SK-N-SH (cell line): ENCODE results near the gene FBXW9.

ENCODE experiments used
- CTCF ChIP-seq: fragments of 200-600 bp; sonication (generic); IDR thresholded peaks from 2 replicates; pipeline ENCODE4 v1.6.1; 2017; ENCODE audit warnings: antibody characterized with exemption, mild to moderate bottlenecking, moderate library complexity
- EP300 ChIP-seq, 2 experiments: IDR thresholded peaks; 2 replicates each; pipeline versions ENCODE4 v1.4.0 to v1.6.1; 2012; ENCODE audit warnings: borderline replicate concordance in 1 of 2, low read depth in 1 of 2, low read length in 1 of 2
- EZH2phosphoT487 ChIP-seq: fragments of 200-600 bp; sonication (generic); IDR thresholded peaks from 2 replicates; pipeline ENCODE4 v1.6.1; 2017; ENCODE audit warnings: low read depth, mixed run types, mild to moderate bottlenecking, antibody characterized with exemption, moderate library complexity, borderline replicate concordance
- JUND ChIP-seq: IDR thresholded peaks from 2 replicates; pipeline ENCODE4 v1.4.0; 2012
- MEF2A ChIP-seq: IDR thresholded peaks from 2 replicates; pipeline ENCODE4 v1.4.0; 2012; ENCODE audit warnings: low read depth, borderline replicate concordance
- NRF1 ChIP-seq: IDR thresholded peaks from 2 replicates; pipeline ENCODE4 v1.6.1; 2012; ENCODE audit warnings: low read depth, mild to moderate bottlenecking, low read length
- PBX3 ChIP-seq: IDR thresholded peaks from 2 replicates; pipeline ENCODE4; 2012
- POLR2AphosphoS5 ChIP-seq: IDR thresholded peaks from 2 replicates; pipeline ENCODE4 v1.6.1; 2012; ENCODE audit warnings: low read depth, low read length
- RAD21 ChIP-seq: IDR thresholded peaks from 2 replicates; pipeline ENCODE4 v1.6.1; 2012; ENCODE audit warnings: mild to moderate bottlenecking, low read length
- RFX5 ChIP-seq: IDR thresholded peaks from 2 replicates; pipeline ENCODE4 v1.6.1; 2012; ENCODE audit warnings: mild to moderate bottlenecking, improper control_type of control experiment, low read length
- SIN3A ChIP-seq: IDR thresholded peaks from 2 replicates; pipeline ENCODE4 v1.6.1; 2012; ENCODE audit warnings: low read depth, mild to moderate bottlenecking, low read length, moderate library complexity, borderline replicate concordance
- ZBTB33 ChIP-seq: IDR thresholded peaks from 2 replicates; pipeline ENCODE4 v1.4.0; 2012; ENCODE audit warnings: low read depth, borderline replicate concordance

- TF ChIP-seq POLR2AphosphoS5, result no peak
- no peak for TF ChIP-seq PBX3
- no peak for TF ChIP-seq ZBTB33
- TF ChIP-seq MEF2A, result no peak
- TF ChIP-seq EZH2phosphoT487, result no peak
- no peak for TF ChIP-seq CTCF
- TF ChIP-seq RAD21, result no peak
- no peak for TF ChIP-seq RFX5
- TF ChIP-seq NRF1, result no peak
- no peak for TF ChIP-seq EP300 (IDR thresholded peaks at IDR 0.05; ENCODE audit: borderline replicate concordance in 1 of 2, low read depth in 1 of 2, low read length in 1 of 2)
- no peak for TF ChIP-seq SIN3A
- no peak for TF ChIP-seq JUND
These were observed 30.7 kb downstream of the FBXW9 start for GRCh38 chr19:12665671-12666264.
